Measurements from ENCODE around the gene IGF2.

The IGF2 gene

GRCh38 chr11:2175659-2176058 lies 36.5 kb upstream of the IGF2 start:
- ATAC-seq, result no peak
- no peak for TF ChIP-seq ESRRG (CRISPR knock-in tag; IDR thresholded peaks at IDR 0.05)
- TF ChIP-seq BACH2 (CRISPR knock-in tag; IDR thresholded peaks at IDR 0.05; ENCODE audit: borderline replicate concordance), result no peak
- TF ChIP-seq ZNF8 (CRISPR knock-in tag; IDR thresholded peaks at IDR 0.05), result no peak

- no peak for ATAC-seq
- TF ChIP-seq PATZ1 (CRISPR knock-in tag; IDR thresholded peaks at IDR 0.05; ENCODE audit: borderline replicate concordance) (no peak), RARB (CRISPR knock-in tag; IDR thresholded peaks at IDR 0.05) (no peak), GLIS3 (CRISPR knock-in tag; IDR thresholded peaks at IDR 0.05) (no peak), TCF4 (CRISPR knock-in tag; IDR thresholded peaks at IDR 0.05; ENCODE audit: borderline replicate concordance) (no peak), BACH2 (CRISPR knock-in tag; IDR thresholded peaks at IDR 0.05; ENCODE audit: borderline replicate concordance) (no peak), PPARA (CRISPR knock-in tag; IDR thresholded peaks at IDR 0.05; ENCODE audit: borderline replicate concordance) (no peak), ZFP3 (CRISPR knock-in tag; IDR thresholded peaks at IDR 0.05) (no peak)
Observed at GRCh38 chr11:2174361-2174760, 35.2 kb upstream of the IGF2 start.

GRCh38 chr11:2173761-2174160 lies 34.6 kb upstream of the IGF2 start:
- TF ChIP-seq CSDC2 (CRISPR knock-in tag; IDR thresholded peaks at IDR 0.05) (no peak), OSR1 (CRISPR knock-in tag; IDR thresholded peaks at IDR 0.05) (no peak), POU6F1 (CRISPR knock-in tag; IDR thresholded peaks at IDR 0.05; ENCODE audit: borderline replicate concordance, low read depth) (no peak), PATZ1 (CRISPR knock-in tag; IDR thresholded peaks at IDR 0.05; ENCODE audit: borderline replicate concordance) (no peak), CSRNP3 (CRISPR knock-in tag; IDR thresholded peaks at IDR 0.05) (no peak), ISL1 (CRISPR knock-in tag; IDR thresholded peaks at IDR 0.05) (no peak), ARNTL (CRISPR knock-in tag; IDR thresholded peaks at IDR 0.05; ENCODE audit: borderline replicate concordance, low read depth) (no peak)

GRCh38 chr11:2173150-2173693 lies 34.0 kb upstream of the IGF2 start:
- TF ChIP-seq ZFP3 (CRISPR knock-in tag; IDR thresholded peaks at IDR 0.05) (peak; percentile 93), SNAI2 (CRISPR knock-in tag; IDR thresholded peaks at IDR 0.05) (no peak)
- ATAC-seq, result no peak

More at GRCh38 chr11:2173761-2174160, 34.6 kb upstream of the IGF2 start:
- no peak for ATAC-seq

- ATAC-seq, result no peak
- TF ChIP-seq ESRRG (CRISPR knock-in tag; IDR thresholded peaks at IDR 0.05) (no peak), CREB5 (CRISPR knock-in tag; IDR thresholded peaks at IDR 0.05; ENCODE audit: low read depth) (no peak), CSRNP3 (CRISPR knock-in tag; IDR thresholded peaks at IDR 0.05) (no peak), POU6F1 (CRISPR knock-in tag; IDR thresholded peaks at IDR 0.05; ENCODE audit: borderline replicate concordance, low read depth) (no peak), TCF4 (CRISPR knock-in tag; IDR thresholded peaks at IDR 0.05; ENCODE audit: borderline replicate concordance) (no peak), OSR1 (CRISPR knock-in tag; IDR thresholded peaks at IDR 0.05) (no peak), RARB (CRISPR knock-in tag; IDR thresholded peaks at IDR 0.05) (no peak), PATZ1 (CRISPR knock-in tag; IDR thresholded peaks at IDR 0.05; ENCODE audit: borderline replicate concordance) (no peak)
Observed at GRCh38 chr11:2172676-2173075, 33.5 kb upstream of the IGF2 start.
